ENCODE results near the gene CSTF1.
A peak's percentile ranks its signal among the peaks of the same experiment; 100 is the strongest.

The CSTF1 gene

GRCh38 chr20:56426926-56427325 is 34.5 kb downstream of the CSTF1 start:
- no peak for DNase-seq (ENCODE audit: low read depth in 1 of 2, low spot score in 1 of 2)

- no peak for DNase-seq (ENCODE audit: low read depth in 1 of 2, low spot score in 1 of 2)
Measured at GRCh38 chr20:56427797-56428196, 35.4 kb downstream of the CSTF1 start.

- DNase-seq (ENCODE audit: low read depth in 1 of 2, low spot score in 1 of 2): no peak
Measured at GRCh38 chr20:56428410-56428809, 36.0 kb downstream of the CSTF1 start.

GRCh38 chr20:56428881-56429280 is 36.4 kb downstream of the CSTF1 start:
- no peak for DNase-seq (ENCODE audit: low read depth in 1 of 2, low spot score in 1 of 2)

GRCh38 chr20:56429502-56429901 is 37.1 kb downstream of the CSTF1 start:
- peak in 1 of 2 donors; percentile 10 for DNase-seq (ENCODE audit: low read depth in 1 of 2, low spot score in 1 of 2)

GRCh38 chr20:56429941-56430340 is 37.5 kb downstream of the CSTF1 start:
- DNase-seq (ENCODE audit: low read depth in 1 of 2, low spot score in 1 of 2): no peak

- no peak for DNase-seq (ENCODE audit: low read depth in 1 of 2, low spot score in 1 of 2)
Measured at GRCh38 chr20:56430461-56430860, 38.0 kb downstream of the CSTF1 start.

GRCh38 chr20:56430957-56431356 is 38.5 kb downstream of the CSTF1 start:
- DNase-seq (ENCODE audit: low read depth in 1 of 2, low spot score in 1 of 2): no peak

- DNase-seq (ENCODE audit: low read depth in 1 of 2, low spot score in 1 of 2): no peak
Measured at GRCh38 chr20:56431471-56431870, 39.0 kb downstream of the CSTF1 start.

GRCh38 chr20:56433221-56433879 is 40.9 kb downstream of the CSTF1 start:
- DNase-seq (ENCODE audit: low read depth in 1 of 2, low spot score in 1 of 2): no peak

GRCh38 chr20:56433880-56434255 is 41.4 kb downstream of the CSTF1 start:
- no peak for DNase-seq (ENCODE audit: low read depth in 1 of 2, low spot score in 1 of 2)

GRCh38 chr20:56437196-56437960 is 44.9 kb downstream of the CSTF1 start:
- no peak for DNase-seq (ENCODE audit: low read depth in 1 of 2, low spot score in 1 of 2)

- no peak for DNase-seq (ENCODE audit: low read depth in 1 of 2, low spot score in 1 of 2)
Measured at GRCh38 chr20:56438284-56438683, 45.8 kb downstream of the CSTF1 start.

GRCh38 chr20:56439771-56440291 is 47.4 kb downstream of the CSTF1 start:
- no peak for DNase-seq (ENCODE audit: low read depth in 1 of 2, low spot score in 1 of 2)

- DNase-seq (ENCODE audit: low read depth in 1 of 2, low spot score in 1 of 2): peak in 1 of 2 donors; percentile 37
Measured at GRCh38 chr20:56440346-56441007, 48.0 kb downstream of the CSTF1 start.

GRCh38 chr20:56442389-56443365 is 50.2 kb downstream of the CSTF1 start:
- DNase-seq (ENCODE audit: low read depth in 1 of 2, low spot score in 1 of 2): no peak

GRCh38 chr20:56443654-56444540 is 51.5 kb downstream of the CSTF1 start:
- no peak for DNase-seq (ENCODE audit: low read depth in 1 of 2, low spot score in 1 of 2)

GRCh38 chr20:56445130-56445529 is 52.7 kb downstream of the CSTF1 start:
- DNase-seq (ENCODE audit: low read depth in 1 of 2, low spot score in 1 of 2): no peak

- no peak for DNase-seq (ENCODE audit: low read depth in 1 of 2, low spot score in 1 of 2)
Measured at GRCh38 chr20:56445540-56445939, 53.1 kb downstream of the CSTF1 start.

- no peak for DNase-seq (ENCODE audit: low read depth in 1 of 2, low spot score in 1 of 2)
Measured at GRCh38 chr20:56447227-56447626, 54.8 kb downstream of the CSTF1 start.

All from activated T-helper 1 cell treated with anti-CD3 and anti-CD28 coated beads, Interleukin-2, amount 50 U/mL, for 16 hours (primary cell).